ENCODE results near the gene FCN1. TPM values are rescaled to one million over a fixed set of nuclear protein-coding genes. Genes with fewer than 3 reads are reported as not detected.

Gene FCN1
- total and polyA plus RNA-seq, 10 donors, result 5.2 to 209 (median 44.9) TPM

DNA sequence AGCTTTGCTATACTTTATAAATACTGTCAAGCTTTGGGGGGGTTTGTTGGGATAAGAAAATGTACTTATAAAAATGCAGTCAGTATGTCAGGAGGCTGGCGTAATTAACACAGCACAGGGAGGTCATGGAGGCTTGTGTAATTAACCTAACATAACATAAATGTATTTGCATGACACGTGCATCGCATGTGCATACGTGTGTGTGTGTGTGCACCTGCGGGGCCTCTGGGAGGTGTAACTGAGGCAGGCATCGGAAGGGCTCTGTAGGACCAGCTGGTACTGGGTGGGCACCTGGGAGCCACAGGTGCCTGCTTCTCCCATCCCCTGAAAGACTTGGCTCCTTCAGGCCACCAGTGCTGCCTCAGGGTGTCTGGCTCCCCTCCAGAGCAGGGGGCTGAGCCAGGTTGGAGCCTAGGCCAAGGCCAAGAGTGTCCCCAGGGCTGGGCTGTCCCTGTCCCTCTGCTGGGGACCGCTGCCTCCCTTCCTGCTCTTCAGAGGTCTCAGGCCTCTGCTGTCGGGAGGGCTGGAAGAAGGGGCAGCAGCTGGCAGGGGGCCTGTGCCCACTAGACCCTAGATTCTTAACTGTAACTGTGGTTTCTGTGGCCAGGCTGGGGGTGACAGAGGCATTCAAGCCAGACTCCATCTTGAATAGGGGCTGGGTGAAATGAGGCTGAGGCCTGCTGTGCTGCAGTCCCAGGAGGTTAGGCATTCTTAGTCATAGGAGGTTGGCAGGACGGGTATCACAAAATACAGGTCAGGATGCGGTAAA, 28.1 kb downstream of the FCN1 start:
- no peaks in the 10 kb centered on the region for H3K36me3 ChIP-seq
- intact Hi-C loops (cut with DNase I; ENCODE audit: low total_unique reads), result no loop called here
- H3K4me3 ChIP-seq, result no peak overlapping the region
- peaks cover 0 to 2% (median 0%) of the 10 kb centered on the region in 8 donors for H3K9me3 ChIP-seq
- H3K27me3 ChIP-seq (replicated peaks in 1 of 7), result peaks cover 0 to 41% (median 4%) of the 10 kb centered on the region in 7 donors
- H3K27ac ChIP-seq, result no peak overlapping the region
- WGBS, 5 donors, result 57 to 74% (median 64%) methylated on average over 8 to 10 of the region's 10 CpGs
- DNase-seq, result no peak
- H3K4me1 ChIP-seq, result peaks cover 0 to 17% (median 8%) of the 10 kb centered on the region in 6 donors
- TF ChIP-seq, protein P1, sequence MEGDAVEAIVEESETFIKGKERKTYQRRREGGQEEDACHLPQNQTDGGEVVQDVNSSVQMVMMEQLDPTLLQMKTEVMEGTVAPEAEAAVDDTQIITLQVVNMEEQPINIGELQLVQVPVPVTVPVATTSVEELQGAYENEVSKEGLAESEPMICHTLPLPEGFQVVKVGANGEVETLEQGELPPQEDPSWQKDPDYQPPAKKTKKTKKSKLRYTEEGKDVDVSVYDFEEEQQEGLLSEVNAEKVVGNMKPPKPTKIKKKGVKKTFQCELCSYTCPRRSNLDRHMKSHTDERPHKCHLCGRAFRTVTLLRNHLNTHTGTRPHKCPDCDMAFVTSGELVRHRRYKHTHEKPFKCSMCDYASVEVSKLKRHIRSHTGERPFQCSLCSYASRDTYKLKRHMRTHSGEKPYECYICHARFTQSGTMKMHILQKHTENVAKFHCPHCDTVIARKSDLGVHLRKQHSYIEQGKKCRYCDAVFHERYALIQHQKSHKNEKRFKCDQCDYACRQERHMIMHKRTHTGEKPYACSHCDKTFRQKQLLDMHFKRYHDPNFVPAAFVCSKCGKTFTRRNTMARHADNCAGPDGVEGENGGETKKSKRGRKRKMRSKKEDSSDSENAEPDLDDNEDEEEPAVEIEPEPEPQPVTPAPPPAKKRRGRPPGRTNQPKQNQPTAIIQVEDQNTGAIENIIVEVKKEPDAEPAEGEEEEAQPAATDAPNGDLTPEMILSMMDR (IDR thresholded peaks at IDR 0.05 in 8 of 11, conservative IDR thresholded peaks at IDR 0.05 in 3 of 11), result no peak
- TF ChIP-seq POLR2A (IDR thresholded peaks at IDR 0.05), result no peak
- no peak for TF ChIP-seq POLR2AphosphoS5 (IDR thresholded peaks at IDR 0.05)

DNA sequence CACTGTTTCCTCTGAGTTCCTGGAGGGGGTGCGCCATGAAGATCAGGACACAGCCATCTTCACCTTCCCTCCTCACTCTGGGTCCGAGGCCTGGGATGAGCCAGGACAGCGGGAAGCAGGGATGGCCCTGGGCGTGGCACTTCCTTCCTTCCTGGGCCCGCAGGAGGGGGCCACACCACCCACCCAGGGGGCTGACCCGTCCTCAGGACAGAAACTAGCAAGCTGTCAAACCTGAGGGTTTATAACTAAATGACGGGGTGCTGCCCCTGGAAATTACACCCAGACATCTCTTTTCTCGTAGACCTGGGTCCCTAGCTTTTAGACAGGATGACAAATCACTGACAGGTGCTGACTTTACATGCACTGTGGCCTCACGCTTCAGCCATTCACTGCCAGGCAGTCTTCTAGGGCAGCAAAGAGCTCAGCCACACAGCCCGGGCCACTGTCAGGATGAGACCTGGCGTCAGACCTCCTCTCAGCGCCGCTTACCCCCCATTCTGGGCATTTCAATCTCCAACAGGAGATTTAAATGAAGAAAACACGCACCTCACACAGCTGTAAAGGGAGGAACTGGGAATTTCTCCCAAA, 29.0 kb downstream of the FCN1 start:
- no peak for DNase-seq
- TF ChIP-seq POLR2AphosphoS5 (IDR thresholded peaks at IDR 0.05) (no peak), POLR2A (IDR thresholded peaks at IDR 0.05) (no peak)
- TF ChIP-seq, protein P1 (IDR thresholded peaks at IDR 0.05 in 8 of 11, conservative IDR thresholded peaks at IDR 0.05 in 3 of 11), result no peak
- WGBS, 5 donors, result 74 to 84% (median 80%) methylated on average over 10 to 14 of the region's 14 CpGs
- no peak overlapping the region for H3K4me3 ChIP-seq
- H3K9me3 ChIP-seq, result no peaks in the 10 kb centered on the region
- H3K4me1 ChIP-seq, result peaks cover 0 to 17% (median 8%) of the 10 kb centered on the region in 6 donors
- no peak overlapping the region for H3K27ac ChIP-seq
- intact Hi-C loops (cut with DNase I; ENCODE audit: low total_unique reads), result no loop called here
- peaks cover 0 to 41% (median 4%) of the 10 kb centered on the region in 7 donors for H3K27me3 ChIP-seq (replicated peaks in 1 of 7)
- H3K36me3 ChIP-seq, result no peaks in the 10 kb centered on the region

DNA sequence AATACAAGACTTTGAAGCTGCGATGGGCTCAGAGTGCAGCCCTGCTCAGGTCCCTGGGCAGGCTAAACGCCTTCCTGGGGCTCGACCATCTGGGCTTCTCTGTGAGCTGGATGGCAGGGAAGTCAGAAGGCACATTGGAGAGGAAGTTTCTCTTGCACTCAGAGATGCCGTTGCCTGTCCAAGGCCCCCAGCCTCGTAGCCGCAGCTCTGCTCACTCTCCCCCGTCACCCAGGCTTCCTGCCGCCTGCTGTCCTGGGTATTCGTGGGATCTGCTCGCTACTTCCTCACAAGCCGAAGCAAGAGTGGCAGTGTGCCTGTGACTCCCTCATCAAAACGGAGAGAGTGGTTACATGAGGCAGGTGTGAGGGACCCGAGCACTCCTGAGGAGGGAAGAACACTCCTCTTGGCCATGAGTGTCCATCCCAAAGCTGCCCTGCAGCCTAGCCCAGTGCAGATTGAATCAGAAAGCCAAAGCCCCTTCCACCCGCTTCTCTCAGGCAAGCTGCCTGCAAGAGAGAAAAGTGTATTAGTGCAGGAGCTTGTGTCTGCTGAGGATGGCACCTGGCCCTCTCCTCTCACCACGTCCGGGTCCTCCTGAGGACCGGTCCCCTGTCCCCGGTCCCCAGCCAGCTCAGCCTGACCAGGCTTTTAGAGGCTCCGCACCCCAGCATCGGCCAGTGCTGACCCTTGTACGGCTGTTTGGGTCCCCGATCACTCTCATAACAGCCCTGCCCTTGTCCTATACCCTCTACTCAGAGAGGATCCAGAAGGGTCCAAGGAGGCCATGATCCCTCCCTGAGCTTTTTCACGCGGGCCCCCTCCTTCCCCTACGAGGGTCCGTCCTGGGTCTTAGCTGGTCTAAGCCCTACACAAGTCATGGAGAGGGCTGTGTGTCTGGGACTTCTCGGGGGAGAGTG, 29.8 kb downstream of the FCN1 start:
- Histone ChIP-seq H3K4me3 (no peak overlapping the region), H3K27ac (no peak overlapping the region), H3K36me3 (no peaks in the 10 kb centered on the region), H3K27me3 (replicated peaks in 1 of 7) (peaks cover 0 to 45% (median 0%) of the 10 kb centered on the region in 7 donors), H3K9me3 (no peaks in the 10 kb centered on the region), H3K4me1 (peaks cover 0 to 17% (median 8%) of the 10 kb centered on the region in 6 donors)
- TF ChIP-seq, protein P1 (IDR thresholded peaks at IDR 0.05 in 8 of 11, conservative IDR thresholded peaks at IDR 0.05 in 3 of 11), result no peak
- TF ChIP-seq POLR2AphosphoS5 (IDR thresholded peaks at IDR 0.05), result no peak
- no peak for TF ChIP-seq POLR2A (IDR thresholded peaks at IDR 0.05)
- intact Hi-C loops (cut with DNase I; ENCODE audit: low total_unique reads), result no loop called here
- 45 to 60% (median 52%) methylated on average over 16 to 27 of the region's 27 CpGs for WGBS, 5 donors
- no peak for DNase-seq

Measured in spleen (tissue), 11 donors.